ENCODE data around the gene KCNMB2.

GRCh38 chr3:178684881-178685590 is 148.8 kb downstream of the KCNMB2 start:
- no peak for TF ChIP-seq EZH2 (IDR thresholded peaks at IDR 0.05; ENCODE audit: borderline replicate concordance)
- TF ChIP-seq CTCF (IDR thresholded peaks at IDR 0.05; ENCODE audit: poor library complexity), result no peak
- no peak for TF ChIP-seq EZH2phosphoT487 (IDR thresholded peaks at IDR 0.05; ENCODE audit: low read depth, severe bottlenecking, unreplicated experiment)

All from hepatocyte (in vitro differentiated cells).